HepG2 (cell line): ENCODE data around the gene BCL2L2. TPM values are rescaled to one million over a fixed set of nuclear protein-coding genes. Genes with fewer than 3 reads are reported as not detected.

Experiments used
- ARID4A ChIP-seq: sonication (generic); formaldehyde crosslinking; IDR thresholded peaks from 2 replicates; pipeline ENCODE4 v1.5.0; 2020; ENCODE audit warnings: mild to moderate bottlenecking, missing genetic modification reagents, borderline replicate concordance
- CAMTA2 ChIP-seq: sonication (generic); formaldehyde crosslinking; IDR thresholded peaks from 2 replicates; pipeline ENCODE4 v1.4.0; 2020; ENCODE audit warnings: mild to moderate bottlenecking, missing genetic modification reagents, borderline replicate concordance
- FOXJ3 ChIP-seq: sonication (generic); formaldehyde crosslinking; IDR thresholded peaks from 2 replicates; pipeline ENCODE4 v1.4.0; 2020; ENCODE audit warnings: missing genetic modification reagents, mild to moderate bottlenecking, borderline replicate concordance
- FOXO1 ChIP-seq: sonication (generic); formaldehyde crosslinking; IDR thresholded peaks from 2 replicates; pipeline ENCODE4 v1.4.0; 2020; ENCODE audit warnings: missing genetic modification reagents
- MXI1 ChIP-seq: IDR thresholded peaks from 3 replicates; pipeline ENCODE4 v1.6.1; 2012; ENCODE audit warnings: low read depth, low read length, inconsistent platforms, borderline replicate concordance
- REXO4 ChIP-seq: sonication (generic); formaldehyde crosslinking; IDR thresholded peaks from 2 replicates; pipeline ENCODE4 v1.8.0; 2022; ENCODE audit warnings: missing genetic modification reagents, mild to moderate bottlenecking, borderline replicate concordance
- SAFB2 ChIP-seq: sonication (generic); formaldehyde crosslinking; IDR thresholded peaks from 2 replicates; pipeline ENCODE4 v1.5.1; 2020; ENCODE audit warnings: missing genetic modification reagents, low read depth, mild to moderate bottlenecking, borderline replicate concordance
- ZBTB44 ChIP-seq: sonication (generic); formaldehyde crosslinking; IDR thresholded peaks from 2 replicates; pipeline ENCODE4 v1.4.0; 2020; ENCODE audit warnings: missing genetic modification reagents
- ZBTB7B ChIP-seq: sonication (generic); formaldehyde crosslinking; IDR thresholded peaks from 2 replicates; pipeline ENCODE4 v1.4.0; 2020; ENCODE audit warnings: missing genetic modification reagents
- ZMAT3 ChIP-seq: sonication (generic); formaldehyde crosslinking; conservative IDR thresholded peaks from 2 replicates; pipeline ENCODE4 v1.7.0; 2021; ENCODE audit warnings: missing genetic modification reagents
- ZNF225 ChIP-seq: sonication (generic); formaldehyde crosslinking; IDR thresholded peaks from 2 replicates; pipeline ENCODE4 v1.4.0; 2020; ENCODE audit warnings: mild to moderate bottlenecking, missing genetic modification reagents
- ZNF264 ChIP-seq: sonication (generic); formaldehyde crosslinking; IDR thresholded peaks from 2 replicates; pipeline ENCODE4 v1.4.0; 2020; ENCODE audit warnings: missing genetic modification reagents
- ZNF644 ChIP-seq: IDR thresholded peaks from 2 replicates; pipeline ENCODE4 v1.6.1; 2016; ENCODE audit warnings: low read depth
- ZNF83 ChIP-seq: sonication (generic); formaldehyde crosslinking; IDR thresholded peaks from 2 replicates; pipeline ENCODE4 v1.4.0; 2020; ENCODE audit warnings: missing genetic modification reagents, mild to moderate bottlenecking, borderline replicate concordance
- ZSCAN31 ChIP-seq: sonication (generic); formaldehyde crosslinking; IDR thresholded peaks from 2 replicates; pipeline ENCODE4 v1.5.0; 2020; ENCODE audit warnings: low read depth, mild to moderate bottlenecking, missing genetic modification reagents
- polyA plus RNA-seq, 8 experiments: library from polyadenylated mRNA; depleted of rRNA in 3 of 8; stranded (reverse) in 7 of 8; unstranded in 1 of 8; fragments of >200 nt; fragmentation: Illumina TruSeq in 4 of 8; extraction: Trizol in 4 of 8; gene quantifications; 2 replicates each; pipeline versions ENCODE4 v1.2.1 to v1.2.3, GENCODE V29; 2011 to 2016; ENCODE audit warnings: low read depth in 4 of 8, missing spikeins in 1 of 8, mixed read lengths in 1 of 8; ENCODE audit not compliant: insufficient read depth in 1 of 8
- total RNA-seq, 5 experiments: library from RNA; depleted of rRNA; stranded (reverse); fragments of >200 nt; fragmentation: Illumina TruSeq; extraction: Trizol; gene quantifications; 2 replicates each; pipeline ENCODE4 v1.2.3, GENCODE V29; 2016; ENCODE audit warnings: low read depth in 1 of 5
- TF ChIP-seq, protein P1 (sequence below): sonication (generic); formaldehyde crosslinking; IDR thresholded peaks from 2 replicates; pipeline ENCODE4 v1.5.0; 2020; ENCODE audit warnings: mild to moderate bottlenecking, missing genetic modification reagents
- TF ChIP-seq, protein P2 (sequence below): sonication (generic); formaldehyde crosslinking; IDR thresholded peaks from 2 replicates; pipeline ENCODE4 v1.4.0; 2020; ENCODE audit warnings: missing genetic modification reagents
- TF ChIP-seq, protein P3 (sequence below), 2 experiments: fragments of 450-650 bp in 1 of 2; sonication (generic) in 1 of 2; formaldehyde crosslinking; IDR thresholded peaks; 2 replicates each; pipeline versions ENCODE4 v1.5.0 to v1.8.0; 2020 to 2022; ENCODE audit warnings: mild to moderate bottlenecking in 1 of 2, missing genetic modification reagents in 1 of 2

BCL2L2 gene
- total and polyA plus RNA-seq, 2 of the 13 experiments (the other 11 are each of a cell fraction or from before 2014, with no cell fraction given): 28.1 to 49.8 TPM

- TF ChIP-seq ZNF225 (no peak), REXO4 (CRISPR knock-in tag) (0 out of 2 replicates have a peak, but pooled peaks have one; percentile 91), MXI1 (peak; percentile 94; the same call in 2 of the 3 replicates), CAMTA2 (CRISPR knock-in tag) (no peak; the same call in 1 of the 2 replicates), ZBTB7B (CRISPR knock-in tag) (peak; percentile 63; the same call in 1 of the 2 replicates), ARID4A (CRISPR knock-in tag) (no peak), ZBTB44 (CRISPR knock-in tag) (peak; percentile 95), SAFB2 (CRISPR knock-in tag) (peak; percentile 73; the same call in 1 of the 2 replicates), ZNF264 (CRISPR knock-in tag) (peak; percentile 63; the same call in 1 of the 2 replicates), ZSCAN31 (CRISPR knock-in tag) (peak; percentile 87), FOXJ3 (CRISPR knock-in tag) (no peak; the same call in 1 of the 2 replicates), ZMAT3 (no peak; the same call in 1 of the 2 replicates), ZNF83 (peak; percentile 51; the same call in 1 of the 2 replicates), FOXO1 (CRISPR knock-in tag) (peak; percentile 97), ZNF644 (CRISPR knock-in tag) (peak; percentile 57)
- TF ChIP-seq, protein P1, sequence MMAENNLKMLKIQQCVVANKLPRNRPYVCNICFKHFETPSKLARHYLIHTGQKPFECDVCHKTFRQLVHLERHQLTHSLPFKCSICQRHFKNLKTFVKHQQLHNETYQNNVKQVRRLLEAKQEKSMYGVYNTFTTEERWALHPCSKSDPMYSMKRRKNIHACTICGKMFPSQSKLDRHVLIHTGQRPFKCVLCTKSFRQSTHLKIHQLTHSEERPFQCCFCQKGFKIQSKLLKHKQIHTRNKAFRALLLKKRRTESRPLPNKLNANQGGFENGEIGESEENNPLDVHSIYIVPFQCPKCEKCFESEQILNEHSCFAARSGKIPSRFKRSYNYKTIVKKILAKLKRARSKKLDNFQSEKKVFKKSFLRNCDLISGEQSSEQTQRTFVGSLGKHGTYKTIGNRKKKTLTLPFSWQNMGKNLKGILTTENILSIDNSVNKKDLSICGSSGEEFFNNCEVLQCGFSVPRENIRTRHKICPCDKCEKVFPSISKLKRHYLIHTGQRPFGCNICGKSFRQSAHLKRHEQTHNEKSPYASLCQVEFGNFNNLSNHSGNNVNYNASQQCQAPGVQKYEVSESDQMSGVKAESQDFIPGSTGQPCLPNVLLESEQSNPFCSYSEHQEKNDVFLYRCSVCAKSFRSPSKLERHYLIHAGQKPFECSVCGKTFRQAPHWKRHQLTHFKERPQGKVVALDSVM (CRISPR knock-in tag): no peak
- TF ChIP-seq, protein P2, sequence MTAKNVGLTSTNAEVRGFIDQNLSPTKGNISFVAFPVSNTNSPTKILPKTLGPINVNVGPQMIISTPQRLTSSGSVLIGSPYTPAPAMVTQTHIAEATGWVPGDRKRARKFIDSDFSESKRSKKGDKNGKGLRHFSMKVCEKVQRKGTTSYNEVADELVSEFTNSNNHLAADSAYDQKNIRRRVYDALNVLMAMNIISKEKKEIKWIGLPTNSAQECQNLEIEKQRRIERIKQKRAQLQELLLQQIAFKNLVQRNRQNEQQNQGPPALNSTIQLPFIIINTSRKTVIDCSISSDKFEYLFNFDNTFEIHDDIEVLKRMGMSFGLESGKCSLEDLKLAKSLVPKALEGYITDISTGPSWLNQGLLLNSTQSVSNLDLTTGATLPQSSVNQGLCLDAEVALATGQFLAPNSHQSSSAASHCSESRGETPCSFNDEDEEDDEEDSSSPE (CRISPR knock-in tag): 0 out of 2 replicates have a peak, but pooled peaks have one; percentile 37
- TF ChIP-seq, protein P3, sequence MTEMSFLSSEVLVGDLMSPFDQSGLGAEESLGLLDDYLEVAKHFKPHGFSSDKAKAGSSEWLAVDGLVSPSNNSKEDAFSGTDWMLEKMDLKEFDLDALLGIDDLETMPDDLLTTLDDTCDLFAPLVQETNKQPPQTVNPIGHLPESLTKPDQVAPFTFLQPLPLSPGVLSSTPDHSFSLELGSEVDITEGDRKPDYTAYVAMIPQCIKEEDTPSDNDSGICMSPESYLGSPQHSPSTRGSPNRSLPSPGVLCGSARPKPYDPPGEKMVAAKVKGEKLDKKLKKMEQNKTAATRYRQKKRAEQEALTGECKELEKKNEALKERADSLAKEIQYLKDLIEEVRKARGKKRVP (CRISPR knock-in tag; IDR thresholded peaks at IDR 0.05): no peak
Observed at GRCh38 chr14:23301288-23301968, 5.2 kb upstream of the BCL2L2 start (continued).
